DMS114 treated with DMSO at 0.1 percent for 48 hours (cell line): Measurements from ENCODE around the gene TNP2.
"Not testable (repeated sequence)": the region's sequence is repeated elsewhere in the genome, so short reads cannot be mapped to it uniquely, and the experiment has no call there.

Experiments used
- DNase-seq: peaks from one replicate; lab custom pipeline; 2025; ENCODE audit not compliant: unreplicated experiment; lab: John Stamatoyannopoulos, UW

The TNP2 gene

DNA sequence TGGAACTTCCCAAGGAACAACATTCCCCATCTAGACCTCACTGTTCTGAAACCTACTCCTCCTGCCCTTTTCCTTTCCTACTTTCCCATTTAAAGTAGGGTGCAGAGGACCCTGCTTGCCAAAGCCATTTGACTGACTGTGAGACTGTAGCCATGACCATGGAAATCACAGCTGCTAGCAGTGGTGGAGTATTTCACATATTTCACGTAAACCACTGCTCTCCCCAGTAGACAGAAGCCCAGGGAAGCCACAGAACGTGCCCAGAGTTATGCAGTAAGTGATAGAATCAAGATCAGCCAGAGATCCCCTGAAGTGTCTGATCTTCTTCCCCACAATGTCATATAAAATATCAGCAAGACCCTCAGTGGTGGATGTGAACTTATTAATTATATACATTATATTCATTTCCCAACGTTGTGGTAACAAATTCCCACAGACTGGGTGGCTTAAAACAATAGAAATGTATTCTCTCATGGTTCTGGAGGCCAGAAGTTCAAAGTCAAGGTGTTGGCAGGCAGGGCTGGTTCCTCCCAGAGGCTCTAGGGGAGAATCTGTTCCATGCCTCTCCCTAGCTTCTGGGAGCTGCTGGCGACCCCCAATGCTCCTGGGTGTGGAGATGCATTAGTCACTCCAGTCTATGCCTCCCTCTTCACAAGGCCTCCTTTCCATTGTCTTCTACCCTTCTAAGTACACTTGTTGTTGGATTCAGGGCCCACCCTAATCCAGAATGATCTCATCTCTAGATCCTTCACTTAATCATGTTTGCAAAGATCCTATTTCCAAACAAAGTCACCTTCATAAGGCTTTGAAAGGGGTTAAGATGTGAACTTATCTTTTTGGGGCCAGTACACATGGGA, 32.7 kb upstream of the TNP2 start:
- no peak for DNase-seq

DNA sequence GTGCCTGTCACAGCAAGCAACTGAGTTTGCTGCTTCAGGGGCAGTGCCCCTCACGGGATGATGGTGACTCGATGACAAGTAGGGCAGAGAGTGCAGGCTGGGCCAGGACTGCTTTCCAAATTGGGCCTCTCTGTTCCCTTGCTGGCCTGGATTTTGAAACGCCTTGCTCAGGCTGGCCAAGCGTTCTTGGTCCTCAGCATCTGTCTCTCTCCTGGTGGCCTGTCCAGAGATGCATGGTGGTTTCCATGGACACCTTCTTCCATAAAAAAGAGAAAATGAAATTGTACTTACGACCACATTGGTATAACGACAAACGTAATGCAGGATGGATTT, 31.4 kb upstream of the TNP2 start:
- no peak for DNase-seq

DNA sequence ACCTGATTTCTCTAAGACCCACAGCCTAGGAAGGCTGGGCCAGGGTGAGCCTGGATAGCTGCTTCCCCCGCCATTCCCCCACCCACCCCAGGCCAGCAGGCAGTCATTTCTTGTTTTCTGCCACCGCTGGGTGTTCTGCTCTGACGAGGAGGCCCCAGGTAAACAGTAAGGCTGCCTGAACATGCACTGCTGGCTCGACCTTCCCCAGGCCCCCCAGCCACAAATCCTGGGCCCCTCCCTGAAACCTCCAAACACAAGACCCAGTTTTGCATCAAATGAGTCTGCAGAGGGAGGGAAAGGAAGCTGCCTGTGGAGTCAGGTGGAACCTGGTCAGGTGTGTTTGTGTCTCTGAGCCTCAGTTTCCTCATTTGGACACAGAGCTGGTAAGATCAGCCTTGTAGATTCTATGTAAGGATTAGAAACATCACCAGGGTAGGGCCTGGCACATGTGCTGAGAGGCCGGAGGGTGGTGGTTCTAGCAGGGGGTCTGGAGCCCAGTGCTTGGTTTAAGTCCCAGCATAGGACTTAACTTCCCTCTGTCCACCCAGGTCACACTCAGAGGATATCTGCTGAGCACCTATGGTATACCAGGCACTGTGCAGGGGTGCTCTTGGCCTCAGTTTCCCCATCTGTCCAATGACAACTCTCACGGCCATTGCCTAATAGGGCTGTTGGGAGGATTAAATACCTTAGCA, 30.9 kb upstream of the TNP2 start:
- DNase-seq, result no peak

DNA sequence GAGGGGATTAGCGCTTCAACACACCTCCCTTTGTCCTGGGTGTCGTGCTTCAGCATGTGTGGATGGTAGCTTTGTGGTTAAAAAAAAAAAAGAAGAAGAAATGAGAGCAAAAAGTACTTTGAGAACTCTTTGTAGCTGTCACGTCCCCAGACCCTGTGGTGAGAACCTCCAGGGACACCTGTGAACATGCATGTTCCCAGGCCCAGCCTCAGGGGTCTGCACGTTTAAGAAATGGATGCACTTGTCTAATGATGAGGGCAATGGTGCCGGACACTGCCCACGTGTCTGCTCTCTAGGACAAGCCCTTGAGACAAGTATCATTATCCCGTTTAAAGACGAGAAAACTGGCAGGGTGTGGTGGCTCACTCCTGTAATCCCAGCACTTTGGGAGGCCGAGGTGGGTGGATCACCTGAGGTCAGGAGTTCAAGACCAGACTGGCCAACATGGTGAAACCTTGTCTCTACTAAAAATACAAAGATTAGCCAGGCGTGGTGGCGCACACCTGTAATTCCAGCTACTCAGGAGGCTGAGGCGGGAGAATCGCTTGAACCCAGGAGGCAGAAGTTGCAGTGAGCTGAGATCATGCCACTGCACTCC, 29.9 kb upstream of the TNP2 start:
- not testable (repeated sequence) for DNase-seq

DNA sequence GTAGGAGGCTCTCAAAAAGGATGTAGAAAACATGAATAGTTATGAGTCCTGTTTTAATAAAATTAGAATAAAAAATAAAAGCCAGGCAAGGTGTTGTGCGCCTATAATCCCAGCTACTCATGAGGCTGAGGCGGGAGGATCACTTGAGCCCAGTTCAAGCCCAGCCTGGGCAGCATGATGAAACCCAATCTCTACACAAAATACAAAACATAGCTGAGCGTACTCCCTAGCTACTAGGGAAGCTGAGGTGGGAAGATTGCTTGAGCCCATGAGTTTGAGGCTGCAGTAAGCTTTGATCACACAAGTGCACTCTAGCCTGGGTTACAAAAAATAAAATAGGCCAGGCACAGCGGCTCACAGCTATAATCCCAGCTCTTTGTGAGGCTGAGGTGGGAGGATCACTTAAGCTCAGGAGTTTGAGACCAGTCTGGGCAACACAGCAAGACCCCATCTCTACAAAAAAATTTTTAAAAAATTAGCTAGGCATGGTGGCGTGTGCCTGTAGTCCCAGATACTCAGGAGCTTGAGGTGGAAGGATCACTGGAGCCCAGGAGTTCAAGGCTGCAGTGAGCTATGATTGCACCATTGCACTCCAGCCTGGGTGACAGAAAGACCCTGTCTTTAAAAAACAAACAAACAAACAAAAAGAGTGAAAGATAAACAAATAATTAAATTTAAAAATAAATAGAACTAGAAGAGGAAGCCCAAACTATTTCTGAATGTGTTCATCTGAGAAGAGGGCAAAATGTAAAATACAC, 29.2 kb upstream of the TNP2 start:
- DNase-seq, result no peak

DNA sequence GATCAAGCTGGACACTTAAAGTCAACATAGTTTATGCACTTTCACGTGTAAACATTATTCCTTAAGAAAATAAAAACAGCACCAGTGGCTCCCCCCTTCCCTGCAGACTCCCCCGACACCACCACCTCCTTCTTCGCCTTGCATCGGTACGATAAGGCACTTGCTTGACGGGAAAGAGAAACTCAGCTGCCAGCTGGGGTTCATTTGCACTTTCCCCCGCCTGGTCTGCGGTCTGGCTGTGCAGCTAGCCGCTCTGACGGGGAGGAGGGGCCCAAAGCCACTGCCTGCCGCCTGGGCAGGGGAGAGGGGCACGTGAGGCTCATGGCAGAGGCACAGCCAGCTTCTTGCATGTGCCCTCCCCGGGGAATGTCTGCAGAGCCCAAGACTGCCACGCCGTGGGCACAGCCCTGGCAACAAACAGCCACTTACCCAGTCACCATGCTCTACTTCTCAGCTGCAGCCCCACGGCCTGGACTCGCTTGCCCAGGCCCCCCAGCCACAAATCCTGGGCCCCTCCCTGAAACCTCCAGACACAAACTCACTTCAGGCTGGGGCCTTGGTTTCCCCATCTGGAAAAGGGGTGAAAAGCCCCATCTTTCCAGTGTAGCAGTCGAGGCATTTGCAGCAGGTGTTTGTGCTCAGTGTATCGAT, 28.5 kb upstream of the TNP2 start:
- no peak for DNase-seq

DNA sequence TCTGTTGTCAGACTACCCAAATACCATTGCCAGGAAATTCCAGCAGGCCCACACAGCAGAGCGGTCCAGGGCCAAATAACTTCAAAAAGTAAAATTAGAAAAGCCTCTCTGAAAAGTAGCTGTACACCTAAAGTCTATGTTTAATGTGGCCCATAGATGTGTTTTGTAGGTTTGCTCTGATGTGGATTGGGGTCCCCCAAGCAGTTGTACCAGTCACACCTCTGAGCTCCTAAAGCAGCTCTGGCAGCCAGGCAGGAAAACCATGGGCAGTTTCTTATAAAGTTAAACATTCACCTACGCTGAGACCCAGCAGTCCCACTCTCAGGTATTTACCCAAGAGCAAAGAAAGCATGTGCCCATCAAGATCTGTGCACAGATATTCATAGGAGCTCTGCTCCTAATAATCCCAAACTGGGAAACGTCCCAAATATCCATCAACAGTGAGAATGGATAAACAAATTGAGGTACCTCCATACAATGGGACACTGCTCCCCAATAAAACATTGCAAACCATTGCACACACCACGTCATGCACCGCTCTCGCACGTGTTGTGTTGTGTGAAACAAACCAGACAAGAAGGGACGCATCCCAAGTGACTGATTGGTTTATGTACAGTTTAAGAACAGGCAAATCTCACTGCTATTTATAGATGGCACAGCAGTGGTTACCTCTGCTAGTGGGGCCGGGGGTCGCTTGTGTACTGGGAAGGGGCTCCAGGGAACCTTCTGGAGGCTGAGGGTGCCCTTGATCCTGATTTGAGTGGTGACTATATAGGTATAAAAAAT, 27.8 kb upstream of the TNP2 start:
- no peak for DNase-seq

DNA sequence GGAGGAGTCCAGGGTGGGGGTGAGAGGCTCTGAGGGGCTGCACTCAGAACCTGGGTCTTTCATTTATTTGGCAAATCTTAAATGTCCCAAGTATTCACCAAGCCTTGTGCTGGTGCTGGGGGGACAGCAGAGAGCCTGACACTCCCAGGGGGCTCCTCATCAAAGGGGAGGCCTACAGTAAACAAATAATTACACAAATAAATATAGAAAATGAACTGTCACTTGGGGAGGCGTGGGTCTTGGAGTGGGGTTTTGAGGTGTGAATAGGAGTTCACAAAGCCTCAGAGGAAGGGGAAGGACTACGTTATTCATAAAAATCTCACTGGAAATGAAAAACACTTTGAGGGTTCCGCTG, 27.2 kb upstream of the TNP2 start:
- DNase-seq, result no peak

DNA sequence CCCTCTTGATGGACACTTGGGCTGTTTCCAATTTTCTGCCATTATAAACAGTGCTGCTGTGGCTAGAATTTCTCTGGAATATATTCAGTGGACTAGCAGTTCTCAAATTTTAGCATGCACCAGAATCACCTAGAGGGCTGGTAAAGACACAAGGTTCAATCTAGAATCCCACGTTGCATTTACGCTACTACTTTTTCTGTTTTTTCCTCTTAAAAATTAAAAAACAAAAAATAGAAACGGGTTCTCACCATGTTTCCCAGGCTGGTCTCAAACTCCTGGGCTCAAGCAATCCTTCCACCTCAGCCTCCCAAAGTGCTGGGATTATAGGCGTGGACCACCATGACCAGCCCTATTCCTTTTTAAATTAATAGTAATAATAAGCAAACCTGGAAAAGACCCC, 26.5 kb upstream of the TNP2 start:
- DNase-seq, result no peak

DNA sequence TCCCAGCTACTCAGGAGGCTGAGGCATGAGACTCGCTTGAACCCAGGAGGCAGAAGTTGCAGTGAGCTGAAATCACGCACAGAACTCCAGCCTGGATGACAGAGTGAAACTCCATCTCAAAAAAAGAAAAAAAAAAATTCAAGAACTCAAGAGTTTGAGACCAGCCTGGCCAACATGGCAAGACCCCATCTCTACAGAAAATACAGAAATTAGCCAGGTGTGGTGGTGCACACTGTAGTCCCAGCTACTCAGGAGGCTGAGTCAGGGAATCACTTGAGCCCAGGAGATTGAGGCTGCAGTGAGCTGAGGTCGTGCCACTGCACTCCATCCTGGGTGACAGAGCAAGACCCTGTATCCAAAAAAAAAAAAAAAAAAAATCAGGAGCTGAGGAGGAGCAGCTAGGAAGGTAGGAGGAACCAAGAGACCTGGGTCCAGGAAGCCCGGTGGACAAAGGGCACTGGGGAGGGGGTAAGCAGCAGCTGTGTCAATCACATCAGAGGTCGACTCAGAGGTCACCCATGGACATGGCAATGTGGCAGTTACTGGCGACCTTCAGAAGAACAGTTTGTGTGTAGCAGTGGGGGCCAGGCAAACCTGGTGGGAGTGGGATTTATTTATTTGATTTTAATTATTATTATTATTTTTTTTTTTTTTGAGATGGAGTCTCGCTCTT, 23.1 kb upstream of the TNP2 start:
- DNase-seq, result no peak

DNA sequence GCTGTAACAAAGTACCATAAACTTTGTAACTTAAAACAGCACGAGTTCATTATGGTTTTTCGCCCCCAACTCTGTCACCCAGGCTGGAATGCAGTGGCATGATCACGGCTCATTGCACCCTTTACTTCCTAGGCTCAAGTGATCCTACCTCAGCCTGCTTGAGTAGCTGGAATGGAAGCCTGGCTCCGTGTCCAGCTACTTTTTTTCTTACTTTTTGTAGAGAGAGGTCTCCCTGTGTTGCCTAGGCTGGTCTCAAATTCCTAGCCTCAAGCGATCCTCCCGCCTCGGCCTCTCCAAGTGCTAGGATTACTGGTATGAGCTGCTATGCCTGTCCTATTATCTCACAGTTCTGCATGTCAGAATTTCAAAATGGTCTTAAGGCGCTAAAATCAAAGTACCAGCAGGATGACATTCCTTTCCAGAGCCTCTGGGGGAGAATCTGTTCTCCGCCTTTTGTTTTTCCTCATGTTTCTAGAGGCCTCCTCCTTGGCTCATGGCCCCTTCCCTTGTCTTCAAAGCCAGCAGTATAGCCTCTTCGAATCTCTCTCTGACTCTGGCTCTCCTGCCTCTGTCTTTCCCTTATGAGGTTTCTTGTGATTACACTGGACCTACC, 22.1 kb upstream of the TNP2 start:
- no peak for DNase-seq

DNA sequence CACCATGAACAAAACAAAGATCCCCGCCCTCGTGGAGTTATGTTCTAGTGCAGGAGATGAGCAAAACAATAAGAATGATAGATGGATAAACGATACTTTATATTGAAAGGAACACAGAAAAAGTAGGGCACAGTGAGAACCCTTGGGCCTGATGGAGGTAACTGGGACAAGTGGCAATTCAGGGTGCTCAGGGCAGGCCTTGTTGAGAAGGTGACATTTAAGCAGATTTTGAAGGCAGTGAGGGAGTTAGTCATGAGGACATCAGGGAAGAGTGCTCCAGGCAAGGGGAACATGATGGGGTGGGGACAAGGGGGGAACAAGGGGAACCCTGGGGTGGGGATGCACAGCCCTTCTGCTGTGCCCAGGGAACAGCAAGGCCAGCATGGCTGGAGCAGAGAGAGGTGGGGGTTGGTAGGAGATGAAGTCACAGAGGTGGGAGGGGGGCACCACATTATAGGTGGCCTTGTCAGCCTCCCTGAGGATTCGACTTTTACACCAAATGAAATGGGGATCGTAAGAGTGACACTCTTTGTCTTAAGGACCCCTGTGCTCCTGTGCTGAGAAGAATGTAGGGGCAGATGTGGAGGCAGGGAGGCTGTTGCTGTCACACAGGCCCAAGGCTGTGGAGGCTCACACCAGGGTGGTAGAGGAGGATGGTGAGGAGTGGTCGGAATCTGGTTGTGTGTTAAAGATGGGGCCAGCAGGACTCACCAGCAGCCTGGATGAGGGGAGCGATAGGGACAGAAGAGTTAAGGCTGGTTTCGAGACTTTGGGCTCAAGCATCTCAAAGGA, 21.2 kb upstream of the TNP2 start:
- DNase-seq, result no peak

DNA sequence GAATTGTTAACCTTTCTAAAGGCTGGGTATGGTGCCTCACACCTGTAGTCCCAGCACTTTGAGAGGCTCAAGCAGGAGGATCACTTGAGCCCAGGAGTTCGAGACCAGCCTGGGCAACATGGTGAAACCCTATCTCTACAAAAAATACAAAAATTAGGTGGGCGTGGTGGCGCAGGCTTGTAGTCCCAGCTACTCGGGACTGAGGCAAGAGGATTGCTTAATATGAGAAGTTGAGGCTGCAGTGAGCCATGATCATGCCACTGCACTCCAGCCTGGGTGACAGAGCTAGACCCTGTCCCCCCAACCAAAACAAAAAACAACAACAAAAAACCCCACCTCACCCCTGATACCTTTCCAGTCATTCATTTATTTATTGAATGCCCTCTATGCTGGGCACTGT, 20.6 kb upstream of the TNP2 start:
- not testable (repeated sequence) for DNase-seq

DNA sequence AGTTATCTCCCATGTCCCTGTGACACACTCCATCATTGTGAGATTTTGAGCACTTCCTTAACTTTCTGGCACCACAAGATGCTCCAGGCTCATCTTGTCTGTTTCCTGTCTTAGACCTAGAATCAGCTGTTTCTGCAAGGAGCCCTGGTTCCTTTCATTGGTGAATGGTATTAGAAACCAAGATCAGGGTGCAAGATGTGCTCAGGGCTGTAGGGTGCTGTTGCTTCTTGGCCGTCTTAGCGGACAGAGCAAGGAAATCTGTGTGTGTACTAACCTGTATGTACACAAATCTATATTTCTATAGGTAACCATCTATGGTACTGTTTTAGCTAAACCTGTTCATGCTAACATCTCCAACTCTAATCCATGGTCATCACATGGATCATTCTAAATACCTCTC, 20.1 kb upstream of the TNP2 start:
- DNase-seq, result no peak

DNA sequence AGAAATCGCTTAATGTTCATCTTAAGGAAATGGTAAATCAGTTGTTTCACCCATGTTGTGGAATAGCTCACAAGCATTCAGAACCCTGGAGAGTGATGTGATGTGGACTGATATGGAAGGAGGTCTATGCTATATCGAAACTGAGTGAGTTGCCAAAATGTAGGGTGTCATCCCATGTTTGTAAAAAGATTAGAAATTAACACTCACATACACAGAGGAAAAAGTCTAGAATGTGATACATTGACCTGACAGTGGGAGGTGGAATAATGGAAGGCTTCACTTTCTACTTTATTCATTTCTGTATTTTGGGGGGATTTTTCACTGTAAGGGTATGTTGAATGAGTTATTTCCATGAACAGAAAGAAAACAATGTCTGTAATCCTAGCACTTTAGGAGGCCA, 16.7 kb upstream of the TNP2 start:
- no peak for DNase-seq

DNA sequence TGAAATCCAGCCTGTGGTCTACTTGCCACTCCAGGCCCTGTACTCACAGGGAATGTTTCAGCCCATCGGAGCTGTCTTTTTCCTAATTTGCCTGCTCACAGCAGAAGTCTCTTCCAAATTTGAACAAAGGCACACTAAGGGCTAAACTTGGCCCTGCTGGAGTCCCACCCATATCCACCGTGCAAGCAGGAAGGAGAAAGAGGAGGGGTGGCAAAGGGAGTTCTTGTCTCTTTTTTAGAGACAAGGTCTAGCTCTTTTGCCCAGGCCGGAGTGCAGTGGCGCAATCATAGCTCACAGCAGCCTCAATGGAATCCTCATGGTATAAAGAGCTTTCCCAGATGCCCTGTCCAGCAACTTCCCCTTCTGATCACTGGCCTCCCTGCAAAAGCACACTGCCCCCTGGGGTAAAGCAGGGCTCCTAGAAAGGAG, 14.7 kb upstream of the TNP2 start:
- no peak for DNase-seq

DNA sequence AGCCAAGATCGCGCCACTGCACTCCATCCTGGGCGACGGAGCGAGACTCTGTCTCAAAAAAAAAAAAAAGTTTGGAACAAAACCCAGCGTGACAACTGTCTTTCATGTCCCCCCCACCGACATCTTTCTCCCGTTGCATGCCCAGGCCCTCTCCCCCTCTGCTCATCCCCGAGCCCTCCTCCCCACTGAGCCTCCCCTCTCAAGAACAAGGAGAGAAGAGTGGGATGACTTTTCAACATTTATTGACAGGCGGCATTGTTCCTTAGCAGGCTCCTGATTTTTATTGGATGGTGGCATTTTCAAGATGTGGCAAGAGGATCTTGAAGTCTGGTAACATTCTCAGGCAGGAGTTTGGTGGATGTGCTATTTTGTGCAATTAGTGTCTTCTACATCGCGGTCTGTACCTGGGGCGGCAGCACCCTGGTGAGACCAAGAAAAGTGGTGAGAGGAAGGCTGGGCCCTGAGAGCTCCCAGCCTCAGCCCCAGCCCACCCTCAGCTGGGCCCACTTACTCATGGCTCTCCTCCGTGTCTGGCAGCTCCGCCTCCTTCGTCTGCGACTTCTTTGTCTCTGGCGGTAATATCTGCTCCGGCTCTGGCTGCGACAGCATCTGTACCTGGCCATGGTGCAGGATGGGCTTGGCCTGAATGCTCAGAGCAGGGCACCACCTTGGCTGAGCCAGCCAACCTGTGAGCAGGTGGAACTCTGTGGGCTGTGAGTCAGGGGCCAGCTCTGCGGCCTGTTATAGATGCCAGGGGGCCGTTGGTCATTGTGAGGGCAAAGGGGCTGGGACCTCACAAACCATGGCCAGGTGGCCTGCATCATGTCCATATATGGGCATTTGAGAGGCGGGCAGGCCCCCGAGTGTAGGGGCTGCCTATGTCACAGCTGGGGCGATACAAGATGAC, 11.7 kb upstream of the TNP2 start, which contains the start of gene PRM1:
PRM1 (minus strand) TSS at position 715 of the 907 bp plus-strand sequence; CDS start at position 623, 92 bp downstream.
- DNase-seq, result no peak
